H1 (cell line): ENCODE data around the gene TMEM38A. TPM values are rescaled to one million over a fixed set of nuclear protein-coding genes. Genes with fewer than 3 reads are reported as not detected.

Experiments used
- BRCA1 ChIP-seq: IDR thresholded peaks from 2 replicates; pipeline ENCODE4 v1.6.1; 2012; ENCODE audit warnings: low read depth, low read length, improper control_type of control experiment
- CBX8 ChIP-seq: fragments of 300-800, 300-1000 bp; sonication (generic); IDR thresholded peaks from 2 replicates; pipeline ENCODE4 v1.7.1; 2016; ENCODE audit warnings: low read depth, low read length, borderline replicate concordance
- CREB1 ChIP-seq: IDR thresholded peaks from 2 replicates; pipeline ENCODE4 v1.6.1; 2012; ENCODE audit warnings: inconsistent platforms
- MAFK ChIP-seq: IDR thresholded peaks from 2 replicates; pipeline ENCODE4 v1.6.1; 2012; ENCODE audit warnings: low read depth, mild to moderate bottlenecking, improper control_type of control experiment, low read length
- NRF1 ChIP-seq: IDR thresholded peaks from 2 replicates; pipeline ENCODE4 v1.6.1; 2011; ENCODE audit warnings: mild to moderate bottlenecking, low read depth, low read length, improper control_type of control experiment
- RBBP5 ChIP-seq: IDR thresholded peaks from 2 replicates; pipeline ENCODE4 v1.7.1; 2012; ENCODE audit warnings: low read depth, mild to moderate bottlenecking, inconsistent platforms, low read length, moderate library complexity, borderline replicate concordance
- RFX5 ChIP-seq: IDR thresholded peaks from 2 replicates; pipeline ENCODE4 v1.6.1; 2011; ENCODE audit warnings: low read depth, low read length, improper control_type of control experiment, borderline replicate concordance
- YY1 ChIP-seq: IDR thresholded peaks from 2 replicates; pipeline ENCODE4 v1.6.1; 2011; ENCODE audit warnings: low read depth, mild to moderate bottlenecking, low read length
- polyA plus RNA-seq, 7 experiments: library from polyadenylated mRNA; depleted of rRNA in 3 of 7; stranded (reverse) in 5 of 7; unstranded in 2 of 7; fragments of >200 nt in 5 of 7; fragments of 200-250 nt in 2 of 7; gene quantifications; 1 replicate in 5 of 7; 2 replicates in 1 of 7; 4 replicates in 1 of 7; pipeline versions ENCODE4 v1.2.1 to v1.2.3, GENCODE V29; 2011 to 2013; ENCODE audit warnings: missing spikeins in 2 of 7, mixed read lengths in 2 of 7
- total RNA-seq: library from RNA; stranded (reverse); fragmentation: NEBNext Ultra II Directional; extraction: Animal tissue kit (Norgen Biotek cat#: 25700); gene quantifications from 2 replicates; pipeline ENCODE4 v1.2.1, GENCODE V29; 2021
- TF ChIP-seq, protein P1 (sequence below): fragments of 300-600 bp; sonication (generic); IDR thresholded peaks from 2 replicates; pipeline ENCODE4 v1.7.1; 2012; ENCODE audit warnings: low read length, moderate library complexity, mild to moderate bottlenecking, inconsistent platforms; ENCODE audit not compliant: insufficient replicate concordance

TMEM38A gene
- total and polyA plus RNA-seq, 2 of the 8 experiments (the other 6 are each of a cell fraction or from before 2014, with no cell fraction given) = 8.9 to 9.2 TPM

DNA sequence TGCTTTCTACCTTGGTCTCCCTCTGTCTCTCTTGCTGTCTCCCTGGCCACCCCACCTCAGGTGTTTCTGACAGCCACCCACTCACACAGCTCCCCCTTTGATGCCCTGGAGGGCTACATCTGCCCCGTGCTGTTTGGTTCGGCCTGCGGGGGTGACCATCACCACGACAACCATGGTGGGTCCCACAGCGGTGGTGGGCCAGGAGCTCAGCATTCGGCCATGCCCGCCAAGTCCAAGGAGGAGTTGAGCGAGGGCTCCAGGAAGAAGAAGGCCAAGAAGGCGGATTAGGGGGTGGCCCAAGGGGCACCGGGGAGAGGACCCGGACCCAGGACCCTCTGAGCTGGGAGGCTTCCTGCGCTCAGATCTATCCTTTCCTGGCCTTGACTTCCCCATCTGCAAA is 27.1 kb downstream of the TMEM38A start (continued):
- TF ChIP-seq, protein P1, sequence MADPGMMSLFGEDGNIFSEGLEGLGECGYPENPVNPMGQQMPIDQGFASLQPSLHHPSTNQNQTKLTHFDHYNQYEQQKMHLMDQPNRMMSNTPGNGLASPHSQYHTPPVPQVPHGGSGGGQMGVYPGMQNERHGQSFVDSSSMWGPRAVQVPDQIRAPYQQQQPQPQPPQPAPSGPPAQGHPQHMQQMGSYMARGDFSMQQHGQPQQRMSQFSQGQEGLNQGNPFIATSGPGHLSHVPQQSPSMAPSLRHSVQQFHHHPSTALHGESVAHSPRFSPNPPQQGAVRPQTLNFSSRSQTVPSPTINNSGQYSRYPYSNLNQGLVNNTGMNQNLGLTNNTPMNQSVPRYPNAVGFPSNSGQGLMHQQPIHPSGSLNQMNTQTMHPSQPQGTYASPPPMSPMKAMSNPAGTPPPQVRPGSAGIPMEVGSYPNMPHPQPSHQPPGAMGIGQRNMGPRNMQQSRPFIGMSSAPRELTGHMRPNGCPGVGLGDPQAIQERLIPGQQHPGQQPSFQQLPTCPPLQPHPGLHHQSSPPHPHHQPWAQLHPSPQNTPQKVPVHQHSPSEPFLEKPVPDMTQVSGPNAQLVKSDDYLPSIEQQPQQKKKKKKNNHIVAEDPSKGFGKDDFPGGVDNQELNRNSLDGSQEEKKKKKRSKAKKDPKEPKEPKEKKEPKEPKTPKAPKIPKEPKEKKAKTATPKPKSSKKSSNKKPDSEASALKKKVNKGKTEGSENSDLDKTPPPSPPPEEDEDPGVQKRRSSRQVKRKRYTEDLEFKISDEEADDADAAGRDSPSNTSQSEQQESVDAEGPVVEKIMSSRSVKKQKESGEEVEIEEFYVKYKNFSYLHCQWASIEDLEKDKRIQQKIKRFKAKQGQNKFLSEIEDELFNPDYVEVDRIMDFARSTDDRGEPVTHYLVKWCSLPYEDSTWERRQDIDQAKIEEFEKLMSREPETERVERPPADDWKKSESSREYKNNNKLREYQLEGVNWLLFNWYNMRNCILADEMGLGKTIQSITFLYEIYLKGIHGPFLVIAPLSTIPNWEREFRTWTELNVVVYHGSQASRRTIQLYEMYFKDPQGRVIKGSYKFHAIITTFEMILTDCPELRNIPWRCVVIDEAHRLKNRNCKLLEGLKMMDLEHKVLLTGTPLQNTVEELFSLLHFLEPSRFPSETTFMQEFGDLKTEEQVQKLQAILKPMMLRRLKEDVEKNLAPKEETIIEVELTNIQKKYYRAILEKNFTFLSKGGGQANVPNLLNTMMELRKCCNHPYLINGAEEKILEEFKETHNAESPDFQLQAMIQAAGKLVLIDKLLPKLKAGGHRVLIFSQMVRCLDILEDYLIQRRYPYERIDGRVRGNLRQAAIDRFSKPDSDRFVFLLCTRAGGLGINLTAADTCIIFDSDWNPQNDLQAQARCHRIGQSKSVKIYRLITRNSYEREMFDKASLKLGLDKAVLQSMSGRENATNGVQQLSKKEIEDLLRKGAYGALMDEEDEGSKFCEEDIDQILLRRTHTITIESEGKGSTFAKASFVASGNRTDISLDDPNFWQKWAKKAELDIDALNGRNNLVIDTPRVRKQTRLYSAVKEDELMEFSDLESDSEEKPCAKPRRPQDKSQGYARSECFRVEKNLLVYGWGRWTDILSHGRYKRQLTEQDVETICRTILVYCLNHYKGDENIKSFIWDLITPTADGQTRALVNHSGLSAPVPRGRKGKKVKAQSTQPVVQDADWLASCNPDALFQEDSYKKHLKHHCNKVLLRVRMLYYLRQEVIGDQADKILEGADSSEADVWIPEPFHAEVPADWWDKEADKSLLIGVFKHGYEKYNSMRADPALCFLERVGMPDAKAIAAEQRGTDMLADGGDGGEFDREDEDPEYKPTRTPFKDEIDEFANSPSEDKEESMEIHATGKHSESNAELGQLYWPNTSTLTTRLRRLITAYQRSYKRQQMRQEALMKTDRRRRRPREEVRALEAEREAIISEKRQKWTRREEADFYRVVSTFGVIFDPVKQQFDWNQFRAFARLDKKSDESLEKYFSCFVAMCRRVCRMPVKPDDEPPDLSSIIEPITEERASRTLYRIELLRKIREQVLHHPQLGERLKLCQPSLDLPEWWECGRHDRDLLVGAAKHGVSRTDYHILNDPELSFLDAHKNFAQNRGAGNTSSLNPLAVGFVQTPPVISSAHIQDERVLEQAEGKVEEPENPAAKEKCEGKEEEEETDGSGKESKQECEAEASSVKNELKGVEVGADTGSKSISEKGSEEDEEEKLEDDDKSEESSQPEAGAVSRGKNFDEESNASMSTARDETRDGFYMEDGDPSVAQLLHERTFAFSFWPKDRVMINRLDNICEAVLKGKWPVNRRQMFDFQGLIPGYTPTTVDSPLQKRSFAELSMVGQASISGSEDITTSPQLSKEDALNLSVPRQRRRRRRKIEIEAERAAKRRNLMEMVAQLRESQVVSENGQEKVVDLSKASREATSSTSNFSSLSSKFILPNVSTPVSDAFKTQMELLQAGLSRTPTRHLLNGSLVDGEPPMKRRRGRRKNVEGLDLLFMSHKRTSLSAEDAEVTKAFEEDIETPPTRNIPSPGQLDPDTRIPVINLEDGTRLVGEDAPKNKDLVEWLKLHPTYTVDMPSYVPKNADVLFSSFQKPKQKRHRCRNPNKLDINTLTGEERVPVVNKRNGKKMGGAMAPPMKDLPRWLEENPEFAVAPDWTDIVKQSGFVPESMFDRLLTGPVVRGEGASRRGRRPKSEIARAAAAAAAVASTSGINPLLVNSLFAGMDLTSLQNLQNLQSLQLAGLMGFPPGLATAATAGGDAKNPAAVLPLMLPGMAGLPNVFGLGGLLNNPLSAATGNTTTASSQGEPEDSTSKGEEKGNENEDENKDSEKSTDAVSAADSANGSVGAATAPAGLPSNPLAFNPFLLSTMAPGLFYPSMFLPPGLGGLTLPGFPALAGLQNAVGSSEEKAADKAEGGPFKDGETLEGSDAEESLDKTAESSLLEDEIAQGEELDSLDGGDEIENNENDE = no peak
- no peak for TF ChIP-seq NRF1
- no peak for TF ChIP-seq MAFK
- TF ChIP-seq CREB1 = no peak
- no peak for TF ChIP-seq CBX8
- TF ChIP-seq BRCA1 = no peak
- TF ChIP-seq YY1 = no peak
- TF ChIP-seq RBBP5 = no peak
- TF ChIP-seq RFX5 = no peak
